ENCODE results near the gene REPIN1.

Gene REPIN1

DNA sequence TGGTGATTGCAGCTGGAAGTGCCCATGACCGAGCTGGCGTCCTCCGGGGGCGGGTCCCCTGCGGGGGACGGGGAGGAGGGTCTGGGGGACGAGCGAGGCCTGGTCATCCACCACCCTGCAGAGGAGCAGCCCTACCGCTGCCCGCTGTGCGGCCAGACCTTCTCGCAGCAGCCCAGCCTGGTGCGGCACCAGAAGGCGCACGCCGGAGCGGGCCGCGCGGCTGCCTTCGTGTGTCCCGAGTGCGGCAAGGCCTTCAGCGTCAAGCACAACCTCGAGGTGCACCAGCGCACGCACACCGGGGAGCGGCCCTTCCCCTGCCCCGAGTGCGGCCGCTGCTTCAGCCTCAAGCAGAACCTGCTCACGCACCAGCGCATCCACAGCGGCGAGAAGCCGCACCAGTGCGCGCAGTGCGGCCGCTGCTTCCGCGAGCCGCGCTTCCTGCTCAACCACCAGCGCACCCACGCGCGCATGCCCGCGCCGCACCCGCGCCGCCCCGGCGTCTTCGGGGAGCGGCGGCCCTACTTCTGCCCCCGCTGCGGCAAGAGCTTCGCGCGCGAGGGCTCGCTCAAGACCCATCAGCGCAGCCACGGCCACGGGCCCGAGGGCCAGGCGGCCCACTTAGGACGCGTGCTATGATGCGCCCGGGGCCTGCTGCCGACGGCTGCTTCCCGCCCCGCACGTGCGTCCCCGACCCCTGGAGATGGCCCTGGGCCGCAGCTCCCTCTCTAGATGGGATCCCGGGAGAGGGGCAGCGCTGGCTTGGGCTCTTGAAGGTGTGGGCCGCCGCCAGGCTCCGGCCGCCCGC lies 39.2 kb downstream of the REPIN1 start:
- no peak for DNase-seq (ENCODE audit: low spot score)

DNA sequence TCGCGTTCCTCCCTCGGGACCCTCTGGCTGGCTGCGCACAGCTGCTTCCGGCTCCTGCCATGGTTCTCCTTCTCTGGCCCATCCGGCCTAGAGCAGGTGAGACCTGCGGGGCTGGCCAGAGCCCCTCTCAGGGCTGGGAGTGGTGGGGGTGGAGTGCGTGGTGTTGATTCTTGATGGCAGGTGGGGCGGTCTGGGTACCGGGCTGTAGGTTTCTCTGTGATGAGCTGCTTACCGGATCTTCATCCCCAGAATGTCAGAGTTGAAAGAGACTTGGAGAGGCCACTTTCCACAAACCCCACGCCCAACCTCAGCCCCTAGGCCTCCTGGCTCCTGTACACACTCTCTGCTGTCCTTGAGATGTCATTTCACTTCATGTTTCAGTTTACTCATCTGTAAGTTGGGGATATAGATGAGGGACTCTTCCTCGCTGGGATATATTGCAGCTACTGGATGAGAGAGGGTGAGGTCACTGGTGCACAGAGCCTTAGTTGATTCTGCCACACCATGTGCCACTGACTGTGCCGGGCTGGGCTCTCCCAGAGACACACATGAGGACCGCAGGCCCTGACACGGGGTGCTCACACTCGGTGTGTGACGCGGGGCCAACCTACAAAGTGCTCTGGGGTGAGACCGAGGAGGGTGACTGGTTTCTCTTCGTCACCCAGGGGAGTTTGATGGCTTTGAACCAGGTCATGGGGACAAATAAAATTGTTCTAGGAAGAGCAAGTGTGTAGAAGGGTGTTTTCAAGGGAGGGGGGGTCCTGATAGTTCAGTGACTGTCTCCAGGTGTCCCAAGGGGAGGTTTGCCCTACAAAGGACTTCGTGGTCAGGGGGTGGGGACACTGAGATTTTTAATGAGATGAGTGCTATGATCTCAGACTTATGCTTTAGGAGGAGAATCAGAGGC lies 40.0 kb downstream of the REPIN1 start:
- no peak for DNase-seq (ENCODE audit: low spot score)

DNA sequence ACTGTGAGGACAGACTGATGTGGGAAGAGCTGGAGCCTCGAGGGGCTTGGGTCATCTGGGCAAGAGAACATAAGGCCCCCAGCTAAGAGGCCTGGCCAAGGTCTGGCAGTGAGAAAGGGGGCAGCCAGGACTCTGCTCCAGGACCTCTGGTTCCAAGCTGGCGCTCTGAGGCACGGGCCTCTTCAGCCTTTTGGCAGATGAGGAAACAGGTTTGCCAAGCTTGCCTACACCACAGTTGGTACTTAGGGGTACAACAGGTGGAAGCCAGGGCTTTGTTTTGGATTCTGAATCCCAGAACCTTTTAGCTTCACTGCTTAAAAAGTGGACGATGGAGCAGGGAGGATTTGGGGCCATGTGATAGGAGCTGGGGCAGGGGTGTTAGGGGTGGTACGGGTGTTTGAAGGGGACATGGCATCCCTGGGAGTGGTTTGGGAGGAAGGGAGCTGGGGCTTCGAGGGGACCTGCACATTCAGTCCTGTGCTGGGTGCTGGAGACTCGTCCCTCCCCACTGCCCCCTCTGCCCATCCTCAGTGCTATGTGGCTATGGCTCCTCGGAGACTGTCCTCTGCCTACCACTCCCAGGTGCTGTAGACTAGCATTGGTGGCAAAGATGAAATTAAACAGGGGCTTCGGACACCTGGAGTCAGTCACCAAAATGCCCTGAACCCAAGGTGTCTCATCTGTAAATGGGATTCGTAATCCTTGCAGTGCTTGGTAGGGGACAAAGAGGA lies 40.8 kb downstream of the REPIN1 start:
- no peak for DNase-seq (ENCODE audit: low spot score)

- no peak for DNase-seq (ENCODE audit: low spot score)
Measured at GRCh38 chr7:150410131-150410530, 41.5 kb downstream of the REPIN1 start.

GRCh38 chr7:150410680-150411346 lies 42.2 kb downstream of the REPIN1 start:
- no peak for DNase-seq (ENCODE audit: low spot score)

DNA sequence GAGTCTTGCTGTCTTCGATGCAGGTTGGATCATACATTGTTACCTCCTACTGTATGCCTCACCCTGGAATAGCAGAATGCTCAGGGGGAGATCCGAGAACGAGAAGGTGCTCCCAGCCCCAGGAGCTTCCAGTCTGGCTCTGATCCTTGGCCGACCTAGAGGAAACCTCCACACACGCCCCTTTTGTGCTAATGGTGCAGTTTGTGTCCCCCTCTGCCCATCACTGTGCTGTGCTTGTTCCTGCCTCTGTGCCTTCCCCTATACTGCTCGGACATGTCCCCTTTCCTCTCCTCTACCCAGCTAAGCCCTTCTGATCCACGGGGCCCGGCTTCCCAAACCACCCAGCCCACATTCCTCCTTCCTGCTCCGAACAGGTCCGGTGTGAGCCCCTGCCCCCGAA lies 43.0 kb downstream of the REPIN1 start:
- DNase-seq (ENCODE audit: low spot score): no peak

- no peak for DNase-seq (ENCODE audit: low spot score)
Measured at GRCh38 chr7:150412016-150412415, 43.4 kb downstream of the REPIN1 start.

- no peak for DNase-seq (ENCODE audit: low spot score)
Measured at GRCh38 chr7:150412518-150413488, 44.2 kb downstream of the REPIN1 start.

DNA sequence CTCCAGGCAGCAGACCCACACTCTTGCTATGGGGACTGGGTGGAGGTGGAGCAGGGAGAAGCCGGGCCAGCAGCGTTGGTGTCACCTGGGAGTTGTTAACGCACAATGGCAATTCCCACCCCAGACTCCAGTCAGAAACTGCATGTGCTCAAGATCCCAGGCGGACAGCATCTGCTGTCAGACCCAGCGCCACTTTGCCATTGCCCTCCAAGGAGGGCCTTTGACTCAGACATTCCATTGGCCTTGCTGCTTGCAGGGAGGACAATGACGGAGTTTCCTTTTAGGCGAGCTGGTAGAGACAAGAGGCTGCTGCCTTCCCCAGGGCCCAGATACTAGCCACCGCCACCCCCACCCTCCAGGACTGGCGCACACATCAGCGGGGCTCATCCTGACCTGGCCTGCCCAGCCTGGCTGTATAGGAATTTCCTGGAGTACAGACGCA lies 45.0 kb downstream of the REPIN1 start:
- DNase-seq (ENCODE audit: low spot score): no peak

DNA sequence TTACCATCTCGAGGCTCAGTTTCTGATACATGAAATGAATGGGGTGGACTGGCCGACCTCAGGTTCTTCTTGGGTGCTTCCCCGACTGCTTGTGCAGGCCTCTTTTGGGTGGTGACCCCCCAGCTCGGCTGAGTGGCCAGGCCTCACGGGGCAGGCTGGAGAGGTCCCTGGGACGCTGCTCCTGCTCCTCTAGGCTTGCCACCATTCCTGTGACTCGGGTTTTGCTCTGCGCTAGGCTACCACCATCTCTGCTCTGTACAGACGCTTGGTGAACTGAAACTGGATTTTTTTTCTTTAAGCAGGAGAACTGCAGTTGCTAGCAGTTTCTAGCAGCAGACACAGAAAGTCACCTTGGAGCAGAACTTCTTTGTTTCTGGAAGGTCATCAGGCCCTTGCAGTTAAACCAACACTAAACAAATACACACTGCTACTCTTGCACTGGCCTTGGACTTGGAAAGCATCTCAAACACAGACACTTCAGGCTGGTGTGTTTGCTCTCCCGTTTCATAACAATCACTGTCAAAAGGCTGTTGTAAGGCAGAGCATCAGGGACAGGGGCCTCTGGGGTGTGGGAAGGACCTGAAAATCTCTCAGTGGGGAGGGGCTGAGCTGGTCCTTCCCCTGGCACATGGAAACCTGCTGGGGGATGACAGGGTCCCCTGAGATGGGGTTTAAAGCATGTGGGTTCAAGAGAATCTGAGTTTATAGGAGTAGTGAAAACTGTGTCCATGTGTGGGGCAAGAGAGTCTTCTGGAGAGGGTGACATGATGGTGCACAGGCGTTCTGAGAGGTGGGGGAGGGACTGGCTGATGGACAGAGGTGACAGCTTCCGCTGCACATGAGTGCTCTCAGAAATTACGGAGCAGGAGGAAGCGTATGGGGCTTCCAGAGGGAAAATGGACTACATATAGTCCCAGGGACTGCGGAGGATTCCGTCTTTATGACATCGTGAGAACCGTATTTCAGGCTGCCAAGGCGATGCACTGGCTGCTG lies 46.8 kb downstream of the REPIN1 start:
- DNase-seq (ENCODE audit: low spot score): no peak

DNA sequence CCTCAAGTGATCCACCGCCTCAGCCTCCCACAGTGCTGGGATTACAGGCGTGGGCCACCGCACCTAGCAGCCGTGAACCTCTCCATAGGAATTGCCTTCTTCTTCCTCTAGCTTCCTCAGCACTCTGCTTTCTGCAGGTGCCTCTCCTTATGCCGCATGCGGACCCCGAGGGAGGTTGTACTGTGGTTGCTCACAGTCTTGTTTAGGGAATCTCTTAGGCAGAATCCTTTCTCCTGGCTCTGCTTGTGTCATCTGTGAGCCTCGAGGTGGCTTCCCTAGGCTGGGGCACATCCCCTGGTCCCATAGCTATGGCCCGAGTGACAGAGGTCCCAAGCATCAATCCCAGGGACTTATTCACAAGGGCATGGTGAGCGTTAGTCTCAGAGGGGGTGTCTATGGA lies 48.6 kb downstream of the REPIN1 start:
- no peak for DNase-seq (ENCODE audit: low spot score)

DNA sequence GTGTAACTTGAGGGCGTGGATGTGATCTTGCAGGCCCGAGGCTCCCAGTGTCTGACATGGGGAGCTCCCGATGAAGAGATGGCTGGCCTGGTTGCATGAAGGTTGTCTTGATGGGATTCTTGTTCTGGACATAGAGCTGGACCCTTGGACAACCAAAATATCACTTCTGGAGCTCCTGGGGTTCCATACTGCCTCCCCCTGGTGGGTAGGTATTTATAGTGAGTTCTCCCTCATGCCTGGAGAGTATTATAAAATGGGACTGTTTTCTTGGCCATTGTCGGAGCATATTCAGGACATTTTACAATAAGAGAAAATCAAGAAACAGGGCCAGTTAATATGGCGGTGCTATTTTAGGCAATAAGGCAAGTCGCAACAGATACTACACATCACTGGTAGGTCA lies 49.2 kb downstream of the REPIN1 start:
- DNase-seq (ENCODE audit: low spot score): no peak

DNA sequence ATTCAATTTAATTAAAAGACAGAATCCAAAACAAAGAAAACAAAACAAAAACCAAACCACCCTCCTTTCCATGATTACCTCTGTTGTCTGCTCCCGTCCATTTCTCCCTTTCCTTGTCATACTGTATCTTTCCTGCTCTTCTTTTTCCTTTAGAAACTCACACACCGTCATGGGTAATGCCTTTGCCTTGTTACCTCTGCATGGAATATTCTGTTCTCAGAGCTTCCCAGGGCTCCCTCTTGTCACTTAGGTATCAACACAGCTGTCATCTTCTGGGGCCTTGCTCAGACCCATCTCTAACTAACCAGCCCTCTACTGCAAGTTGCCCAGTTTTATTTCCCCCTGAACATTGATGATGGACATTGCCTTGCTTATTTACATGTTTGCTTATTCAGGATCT lies 51.6 kb downstream of the REPIN1 start:
- DNase-seq (ENCODE audit: low spot score): no peak

DNA sequence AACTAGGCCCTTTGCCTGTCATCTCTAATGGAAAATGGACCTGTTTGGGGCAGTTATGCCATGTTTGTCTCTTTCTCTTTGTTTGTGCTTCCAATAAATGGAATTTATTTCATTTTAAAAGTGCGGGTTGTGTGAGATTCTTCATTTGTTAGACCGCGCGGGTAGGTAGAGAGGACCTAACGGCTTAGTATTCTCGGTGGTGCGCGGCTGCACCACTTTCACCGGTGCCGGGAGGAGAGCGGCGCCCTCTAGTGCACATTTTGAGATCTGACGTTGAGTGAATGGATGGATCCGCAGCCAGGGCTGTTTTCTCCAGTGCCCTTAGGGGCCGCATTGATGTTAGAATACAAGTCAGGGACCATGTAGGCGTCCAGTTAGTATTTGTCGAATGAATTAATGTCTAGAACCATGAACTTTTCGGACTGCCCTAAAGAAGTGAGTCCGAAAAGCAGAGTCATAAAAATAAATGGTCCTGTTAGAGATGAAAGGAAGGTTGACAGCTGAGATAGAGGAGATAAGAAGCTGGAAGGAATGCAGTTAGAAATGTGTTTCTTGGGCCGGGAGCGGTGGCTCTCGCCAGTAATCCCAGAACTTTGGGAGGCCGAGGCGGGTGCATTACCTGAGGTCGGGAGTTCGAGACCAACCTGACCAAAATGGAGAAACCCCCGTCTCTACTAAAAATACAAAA lies 52.5 kb downstream of the REPIN1 start:
- peak; percentile 79 for DNase-seq (ENCODE audit: low spot score)

DNA sequence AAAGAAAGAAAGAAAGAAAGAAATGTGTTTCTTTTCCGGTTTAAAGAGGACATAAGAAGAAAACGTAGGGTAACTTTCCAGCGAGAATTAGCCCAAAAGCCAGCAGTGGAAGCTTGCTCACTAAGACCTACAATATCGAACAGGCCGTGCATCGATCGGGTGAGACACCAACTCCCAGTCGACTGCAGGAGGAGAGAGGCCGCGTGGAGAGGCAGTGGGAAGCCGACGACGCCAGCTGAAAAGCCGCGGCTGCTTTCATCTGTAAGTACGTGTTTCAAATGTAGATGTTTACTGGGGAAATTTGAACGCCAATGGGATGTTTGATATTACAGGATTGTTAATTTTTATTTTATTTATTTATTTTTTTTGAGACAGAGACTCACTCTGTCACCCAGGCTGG lies 53.2 kb downstream of the REPIN1 start:
- peak; percentile 26 for DNase-seq (ENCODE audit: low spot score)

All from left forelimb (tissue), 1 donor.